ENCODE measurements around the gene DUS1L. TPM values are rescaled to one million over a fixed set of nuclear protein-coding genes. Genes with fewer than 3 reads are reported as not detected.

The DUS1L gene
- total and polyA plus RNA-seq, 2 donors (not counting 1 experiment from before 2014, with no cell fraction given), result 109 to 241 TPM

DNA sequence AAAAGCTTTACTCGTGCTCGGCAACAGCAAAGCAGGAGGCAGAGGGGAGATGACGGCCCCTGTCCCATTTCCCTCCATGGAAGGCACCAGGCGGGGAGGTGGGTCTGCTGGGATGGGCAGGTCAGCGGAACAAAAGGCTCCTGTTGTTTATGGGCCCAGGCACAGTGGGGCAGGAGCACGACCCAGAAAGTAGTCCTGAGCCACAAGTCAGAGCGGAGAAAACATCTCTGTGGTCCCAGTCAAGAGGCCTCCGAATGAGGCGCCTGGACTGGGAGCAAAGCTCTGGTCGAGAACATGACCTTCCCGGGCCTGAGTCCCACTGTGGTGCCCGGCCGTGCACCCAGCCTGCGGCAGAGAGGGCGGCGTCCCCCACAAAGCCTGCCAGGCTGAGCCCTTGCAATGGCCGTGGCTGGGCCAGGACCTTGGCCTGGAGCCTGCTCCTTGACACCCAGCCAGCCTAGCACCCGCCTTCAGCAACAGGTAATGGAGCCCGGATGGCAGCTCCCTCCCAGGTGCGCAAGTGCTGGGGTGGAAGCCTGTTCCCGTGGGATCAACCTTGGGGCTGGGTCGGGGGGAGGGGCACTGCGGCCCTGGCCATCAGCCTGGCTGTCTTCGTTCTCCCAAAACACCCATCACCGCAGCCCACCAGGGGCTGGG lies 17.6 kb downstream of the DUS1L start:
- no peak for ATAC-seq (ENCODE audit: low read depth)
- no peak overlapping the region for H3K4me2 ChIP-seq (replicated peaks; ENCODE audit: low read depth, low read length, poor library complexity, severe bottlenecking)
- TF ChIP-seq EZH2 (IDR thresholded peaks at IDR 0.05; ENCODE audit: borderline replicate concordance, insufficient read depth, low read depth, low read length, poor library complexity, severe bottlenecking), result no peak
- TF ChIP-seq, protein P1, sequence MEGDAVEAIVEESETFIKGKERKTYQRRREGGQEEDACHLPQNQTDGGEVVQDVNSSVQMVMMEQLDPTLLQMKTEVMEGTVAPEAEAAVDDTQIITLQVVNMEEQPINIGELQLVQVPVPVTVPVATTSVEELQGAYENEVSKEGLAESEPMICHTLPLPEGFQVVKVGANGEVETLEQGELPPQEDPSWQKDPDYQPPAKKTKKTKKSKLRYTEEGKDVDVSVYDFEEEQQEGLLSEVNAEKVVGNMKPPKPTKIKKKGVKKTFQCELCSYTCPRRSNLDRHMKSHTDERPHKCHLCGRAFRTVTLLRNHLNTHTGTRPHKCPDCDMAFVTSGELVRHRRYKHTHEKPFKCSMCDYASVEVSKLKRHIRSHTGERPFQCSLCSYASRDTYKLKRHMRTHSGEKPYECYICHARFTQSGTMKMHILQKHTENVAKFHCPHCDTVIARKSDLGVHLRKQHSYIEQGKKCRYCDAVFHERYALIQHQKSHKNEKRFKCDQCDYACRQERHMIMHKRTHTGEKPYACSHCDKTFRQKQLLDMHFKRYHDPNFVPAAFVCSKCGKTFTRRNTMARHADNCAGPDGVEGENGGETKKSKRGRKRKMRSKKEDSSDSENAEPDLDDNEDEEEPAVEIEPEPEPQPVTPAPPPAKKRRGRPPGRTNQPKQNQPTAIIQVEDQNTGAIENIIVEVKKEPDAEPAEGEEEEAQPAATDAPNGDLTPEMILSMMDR (IDR thresholded peaks at IDR 0.05), result no peak
- H2AFZ ChIP-seq (ENCODE audit: insufficient read depth, low read depth, low read length, poor library complexity, severe bottlenecking), result no peak overlapping the region
- Mint-ChIP-seq H3K27me3 (no peaks in the 10 kb centered on the region), H3K4me3 (peak overlapping the region; percentile 7), H3K9me3 (ENCODE audit: insufficient read depth) (no peaks in the 10 kb centered on the region), H3K27ac (no peak overlapping the region), H3K4me1 (peaks cover 12% of the 10 kb centered on the region)
- no peaks in the 10 kb centered on the region for H3K9me3 ChIP-seq (ENCODE audit: control extremely low read depth in 1 of 3, control insufficient read depth in 2 of 3, insufficient read depth in 1 of 3, low read length in 2 of 3)
- H3K27ac ChIP-seq (ENCODE audit: low read length in 2 of 2), result no peak overlapping the region
- H3K9ac ChIP-seq (ENCODE audit: low read length), result no peak overlapping the region
- POLR2A ChIA-PET, result no interaction called here
- no peak for DNase-seq
- 95% methylated on average over 24 of the region's 25 CpGs for WGBS (ENCODE audit: insufficient coverage)
- intact Hi-C loops (cut with micrococcal nuclease), result no loop called here
- peaks cover 10% of the 10 kb centered on the region for H4K20me1 ChIP-seq (ENCODE audit: control insufficient read depth, insufficient read depth, low read length, poor library complexity, severe bottlenecking)
- H3K27me3 ChIP-seq (replicated peaks in 1 of 4; ENCODE audit: control extremely low read depth in 1 of 4, control insufficient read depth in 3 of 4, insufficient read depth in 4 of 4, low read length in 3 of 4), result no peaks in the 10 kb centered on the region
- peaks cover 19% of the 10 kb centered on the region for H3K79me2 ChIP-seq (ENCODE audit: control insufficient read depth, insufficient read depth, low read length)
- CTCF ChIA-PET, result no interaction called here
- peaks cover 18 to 24% of the 10 kb centered on the region in 2 donors for H3K4me1 ChIP-seq (ENCODE audit: control insufficient read depth in 2 of 2, insufficient read depth in 2 of 2, low read length in 2 of 2)
- no peak overlapping the region for H3K4me3 ChIP-seq (ENCODE audit: control extremely low read depth in 1 of 5, extremely low read depth in 1 of 5, insufficient read depth in 1 of 5, low read depth in 2 of 5, low read length in 4 of 5)
- H3K36me3 ChIP-seq (replicated peaks in 1 of 2; ENCODE audit: control extremely low read depth in 1 of 2, control insufficient read depth in 1 of 2, extremely low read depth in 1 of 2, insufficient read depth in 2 of 2, low read length in 1 of 2), result peaks cover 0 to 2% of the 10 kb centered on the region in 2 experiments

DNA sequence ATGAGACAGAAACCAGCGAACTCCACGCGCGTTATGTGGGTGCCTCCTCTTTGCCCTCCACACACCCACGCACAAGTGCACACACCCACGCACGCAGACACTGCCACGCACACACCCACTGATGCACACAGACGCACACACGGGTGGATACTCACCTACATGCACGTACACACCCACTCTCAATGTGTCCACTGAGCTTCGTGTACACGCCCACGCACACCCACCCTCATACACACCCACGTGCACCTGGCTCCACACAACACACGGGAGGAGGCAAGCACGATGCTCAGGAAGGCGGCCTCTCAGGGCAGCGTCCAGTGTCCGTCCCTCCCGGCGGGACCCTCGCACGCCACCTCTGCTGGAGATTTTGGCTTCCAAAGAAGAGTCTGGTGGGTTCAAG lies 18.2 kb downstream of the DUS1L start:
- Mint-ChIP-seq H3K27ac (no peak overlapping the region), H3K4me3 (peak overlapping the region; percentile 7)
- POLR2A ChIA-PET, result no interaction called here

More for the DNA sequence above, 18.2 kb downstream of the DUS1L start:
- intact Hi-C loops (cut with micrococcal nuclease), result no loop called here
- H3K9ac ChIP-seq (ENCODE audit: low read length), result no peak overlapping the region
- TF ChIP-seq, protein P1 (IDR thresholded peaks at IDR 0.05), result no peak
- Mint-ChIP-seq H3K9me3 (ENCODE audit: insufficient read depth) (no peaks in the 10 kb centered on the region), H3K27me3 (no peaks in the 10 kb centered on the region), H3K4me1 (peaks cover 10% of the 10 kb centered on the region)
- peaks cover 0 to 2% of the 10 kb centered on the region in 2 experiments for H3K36me3 ChIP-seq (replicated peaks in 1 of 2; ENCODE audit: control extremely low read depth in 1 of 2, control insufficient read depth in 1 of 2, extremely low read depth in 1 of 2, insufficient read depth in 2 of 2, low read length in 1 of 2)
- ATAC-seq (ENCODE audit: low read depth), result no peak
- CTCF ChIA-PET, result no interaction called here
- no peak for DNase-seq
- no peak overlapping the region for H2AFZ ChIP-seq (ENCODE audit: insufficient read depth, low read depth, low read length, poor library complexity, severe bottlenecking)
- H3K9me3 ChIP-seq (ENCODE audit: control extremely low read depth in 1 of 3, control insufficient read depth in 2 of 3, insufficient read depth in 1 of 3, low read length in 2 of 3), result no peaks in the 10 kb centered on the region
- H3K27ac ChIP-seq (ENCODE audit: low read length in 2 of 2), result no peak overlapping the region
- H3K4me3 ChIP-seq (ENCODE audit: control extremely low read depth in 1 of 5, extremely low read depth in 1 of 5, insufficient read depth in 1 of 5, low read depth in 2 of 5, low read length in 4 of 5), result no peak overlapping the region
- peaks cover 4% of the 10 kb centered on the region for H4K20me1 ChIP-seq (ENCODE audit: control insufficient read depth, insufficient read depth, low read length, poor library complexity, severe bottlenecking)
- H3K79me2 ChIP-seq (ENCODE audit: control insufficient read depth, insufficient read depth, low read length), result peaks cover 12% of the 10 kb centered on the region
- H3K4me1 ChIP-seq (ENCODE audit: control insufficient read depth in 2 of 2, insufficient read depth in 2 of 2, low read length in 2 of 2), result peaks cover 12 to 17% of the 10 kb centered on the region in 2 donors
- no peak overlapping the region for H3K4me2 ChIP-seq (replicated peaks; ENCODE audit: low read depth, low read length, poor library complexity, severe bottlenecking)
- WGBS (ENCODE audit: insufficient coverage), result 90% methylated on average over 19 of the region's 24 CpGs
- no peaks in the 10 kb centered on the region for H3K27me3 ChIP-seq (replicated peaks in 1 of 4; ENCODE audit: control extremely low read depth in 1 of 4, control insufficient read depth in 3 of 4, insufficient read depth in 4 of 4, low read length in 3 of 4)
